ENCODE results near the gene ITSN1. TPM values are rescaled to one million over a fixed set of nuclear protein-coding genes. Genes with fewer than 3 reads are reported as not detected.

The ITSN1 gene
- total and polyA plus RNA-seq, 2 of the 13 experiments (the other 11 are each of a cell fraction or from before 2014, with no cell fraction given): 26.1 to 33.8 TPM

DNA sequence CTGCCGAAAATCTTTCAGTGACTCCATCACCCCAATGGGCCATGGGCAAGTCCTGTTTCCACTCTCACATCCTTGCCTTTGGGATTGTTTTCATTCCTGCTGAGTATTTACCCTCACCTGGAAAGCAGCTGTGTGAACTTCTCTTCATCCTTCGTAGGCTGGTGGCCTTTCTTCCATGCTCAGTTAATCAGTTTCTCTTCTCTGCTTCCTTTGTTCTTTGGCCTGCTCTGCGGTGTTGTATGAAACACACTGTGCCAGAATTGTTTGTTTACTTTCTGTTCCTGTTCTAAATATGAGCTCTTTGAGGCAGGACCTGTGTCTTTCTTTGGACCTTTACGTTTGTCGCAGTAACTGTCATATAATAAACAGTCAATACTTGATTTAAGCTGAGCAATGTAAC is 48.6 kb downstream of the ITSN1 start:
- POLR2A ChIA-PET: interaction anchor here (0.5 kb wide), 1 partner anchor 10 kb away, joined by 3 read pairs; no protein-coding TSS in a partner anchor
- in situ Hi-C loops (cut with HindIII; ENCODE audit: extremely low pct_ligation_motif_present, low pct_unique_long_range_greater_than_20kb): no loop called here
- Histone ChIP-seq H2AFZ (ENCODE audit: low read length) (no peak overlapping the region), H3K9me3 (ENCODE audit: low read length) (no peaks in the 10 kb centered on the region), H3K4me1 (ENCODE audit: insufficient read depth, low read length) (peaks cover 52% of the 10 kb centered on the region), H3K27me3 (ENCODE audit: control insufficient read depth in 1 of 2, insufficient read depth in 2 of 2, low read length in 2 of 2) (no peaks in the 10 kb centered on the region), H3K36me3 (replicated peaks in 1 of 2; ENCODE audit: control insufficient read depth in 1 of 2, insufficient read depth in 2 of 2, low read length in 2 of 2) (no peaks in the 10 kb centered on the region), H3K4me3 (replicated peaks in 1 of 3; ENCODE audit: insufficient read depth in 1 of 3, low read depth in 2 of 3, low read length in 3 of 3) (no peak overlapping the region), H4K20me1 (ENCODE audit: insufficient read depth, low read length) (peaks cover 26% of the 10 kb centered on the region), H3K9ac (ENCODE audit: insufficient read depth, low read depth, low read length) (no peak overlapping the region), H3K4me2 (ENCODE audit: low read depth, low read length) (0 out of 2 replicates have a peak overlapping the region, but pooled peaks have one; percentile 18), H3K27ac (ENCODE audit: extremely low read length, insufficient read depth, low read length) (no peak overlapping the region), H3K79me2 (ENCODE audit: insufficient read depth, low read length) (peaks cover 27% of the 10 kb centered on the region)
- DNase-seq (ENCODE audit: low spot score) (no peak), FAIRE-seq (no peak), ATAC-seq (no peak)
- intact Hi-C loops (cut with micrococcal nuclease; ENCODE audit: unreplicated experiment): no loop called here
- 69% methylated on average over 5 of the region's 5 CpGs for WGBS (ENCODE audit: low lambda C conversion rate)
- CTCF ChIA-PET (ENCODE audit: low intra/inter-chr PET ratio, low total read pairs): no interaction called here
- no TSS peak for BruUV-seq (replicated peaks)
- TF ChIP-seq CCDC6 (CRISPR knock-in tag; IDR thresholded peaks at IDR 0.05) (no peak), SOX13 (IDR thresholded peaks at IDR 0.05) (no peak), SOX13 (CRISPR knock-in tag; conservative IDR thresholded peaks at IDR 0.05 in 1 of 2, IDR thresholded peaks at IDR 0.05 in 1 of 2) (0 out of 4 replicates have a peak, but pooled peaks of 1 of the 2 experiments have one; percentile 8)

DNA sequence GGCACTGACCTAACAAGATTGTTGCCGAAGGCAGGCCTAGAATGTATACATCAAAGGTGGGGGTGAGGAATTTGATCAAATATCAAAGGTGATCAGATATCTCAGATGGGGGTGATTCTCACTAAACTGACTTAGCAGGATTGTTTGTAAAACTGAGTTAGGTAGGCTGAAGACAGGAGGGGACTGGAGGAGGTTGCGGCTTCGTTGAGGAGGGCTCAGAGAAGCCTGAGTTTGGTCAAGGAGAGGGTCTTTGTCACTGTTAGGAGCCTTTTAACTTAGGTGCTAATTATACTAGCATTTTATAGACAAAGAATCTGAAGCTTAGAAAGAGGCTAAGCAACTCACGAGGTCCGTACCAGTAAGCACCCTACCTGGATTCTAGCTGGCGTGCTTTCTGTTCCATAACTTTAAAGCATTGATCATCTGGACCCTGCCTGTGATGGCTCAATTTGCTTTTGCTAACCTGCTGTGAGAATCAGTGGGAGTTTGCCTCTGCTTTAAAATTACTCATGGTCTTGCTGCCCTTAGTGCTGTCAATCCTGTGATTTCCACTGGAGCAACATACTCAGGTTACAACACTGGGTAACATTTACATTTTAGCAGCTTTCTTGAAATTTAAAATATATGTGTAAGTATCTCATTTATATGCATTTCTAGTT is 49.8 kb downstream of the ITSN1 start:
- BruUV-seq (replicated peaks): no TSS peak
- H3K4me2 ChIP-seq (ENCODE audit: low read depth, low read length): no peak overlapping the region
- ATAC-seq (no peak), DNase-seq (ENCODE audit: low spot score) (no peak), FAIRE-seq (no peak)
- H3K36me3 ChIP-seq (replicated peaks in 1 of 2; ENCODE audit: control insufficient read depth in 1 of 2, insufficient read depth in 2 of 2, low read length in 2 of 2): no peaks in the 10 kb centered on the region
- peaks cover 40% of the 10 kb centered on the region for H3K4me1 ChIP-seq (ENCODE audit: insufficient read depth, low read length)
- in situ Hi-C loops (cut with HindIII; ENCODE audit: extremely low pct_ligation_motif_present, low pct_unique_long_range_greater_than_20kb): no loop called here
- no peaks in the 10 kb centered on the region for H3K9me3 ChIP-seq (ENCODE audit: low read length)
- 93% methylated on average over 6 of the region's 6 CpGs for WGBS (ENCODE audit: low lambda C conversion rate)
- intact Hi-C loops (cut with micrococcal nuclease; ENCODE audit: unreplicated experiment): no loop called here
- H2AFZ ChIP-seq (ENCODE audit: low read length): no peak overlapping the region
- no peak overlapping the region for H3K4me3 ChIP-seq (replicated peaks in 1 of 3; ENCODE audit: insufficient read depth in 1 of 3, low read depth in 2 of 3, low read length in 3 of 3)
- ChIA-PET CTCF (ENCODE audit: low intra/inter-chr PET ratio, low total read pairs) (no interaction called here), POLR2A (no interaction called here)
- peaks cover 24% of the 10 kb centered on the region for H4K20me1 ChIP-seq (ENCODE audit: insufficient read depth, low read length)
- peaks cover 22% of the 10 kb centered on the region for H3K79me2 ChIP-seq (ENCODE audit: insufficient read depth, low read length)
- no peaks in the 10 kb centered on the region for H3K27me3 ChIP-seq (ENCODE audit: control insufficient read depth in 1 of 2, insufficient read depth in 2 of 2, low read length in 2 of 2)
- H3K9ac ChIP-seq (ENCODE audit: insufficient read depth, low read depth, low read length): no peak overlapping the region
- no peak overlapping the region for H3K27ac ChIP-seq (ENCODE audit: extremely low read length, insufficient read depth, low read length)
- TF ChIP-seq KDM5A (IDR thresholded peaks at IDR 0.05; ENCODE audit: borderline replicate concordance, low read length): no peak
- TF ChIP-seq ZNF564 (CRISPR knock-in tag; IDR thresholded peaks at IDR 0.05): no peak
- TF ChIP-seq HNRNPK (IDR thresholded peaks at IDR 0.05; ENCODE audit: low read depth, low read length, poor library complexity, severe bottlenecking): no peak
- no peak for TF ChIP-seq TOPORS (CRISPR knock-in tag; IDR thresholded peaks at IDR 0.05)
- TF ChIP-seq, protein P1, sequence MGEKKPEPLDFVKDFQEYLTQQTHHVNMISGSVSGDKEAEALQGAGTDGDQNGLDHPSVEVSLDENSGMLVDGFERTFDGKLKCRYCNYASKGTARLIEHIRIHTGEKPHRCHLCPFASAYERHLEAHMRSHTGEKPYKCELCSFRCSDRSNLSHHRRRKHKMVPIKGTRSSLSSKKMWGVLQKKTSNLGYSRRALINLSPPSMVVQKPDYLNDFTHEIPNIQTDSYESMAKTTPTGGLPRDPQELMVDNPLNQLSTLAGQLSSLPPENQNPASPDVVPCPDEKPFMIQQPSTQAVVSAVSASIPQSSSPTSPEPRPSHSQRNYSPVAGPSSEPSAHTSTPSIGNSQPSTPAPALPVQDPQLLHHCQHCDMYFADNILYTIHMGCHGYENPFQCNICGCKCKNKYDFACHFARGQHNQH (CRISPR knock-in tag; IDR thresholded peaks at IDR 0.05): no peak
